ENCODE data around the gene USP21.

GRCh38 chr1:161191971-161192370, 32.7 kb downstream of the USP21 start:
- TF ChIP-seq CTCF (IDR thresholded peaks at IDR 0.05; ENCODE audit: low read depth, low read length, poor library complexity, severe bottlenecking): no peak
- no peak for TF ChIP-seq EZH2phosphoT487 (IDR thresholded peaks at IDR 0.05; ENCODE audit: borderline replicate concordance, low read length)
